Epithelial cell of proximal tubule (primary cell): ENCODE results near the gene CCDC110. TPM values are rescaled to one million over a fixed set of nuclear protein-coding genes. Genes with fewer than 3 reads are reported as not detected.

ENCODE experiments used
- DNase-seq: peaks from one replicate; pipeline ENCODE4 v3.0.0-alpha.2; 2011; ENCODE audit warnings: low read depth
- H3K4me3 ChIP-seq: 2 replicates; pipeline ENCODE4 v1.5.1; 2011; ENCODE audit warnings: low read depth, mild to moderate bottlenecking, low read length
- CTCF ChIP-seq: conservative IDR thresholded peaks from 2 replicates; pipeline ENCODE4 v1.5.1; 2012; ENCODE audit warnings: low read depth, mild to moderate bottlenecking, low read length
- total RNA-seq: library from RNA; depleted of rRNA; stranded (reverse); fragments of >200 nt; gene quantifications from 2 replicates; pipeline ENCODE4 v1.2.3, GENCODE V29; 2015

The CCDC110 gene
- total RNA-seq, 1 donor from 2014 or later, result 0.46 TPM

- no peak overlapping the region for H3K4me3 ChIP-seq
- TF ChIP-seq CTCF, result no peak
- DNase-seq, result no peak
Observed at GRCh38 chr4:185465707-185466106, 5.8 kb downstream of the CCDC110 start.

- no peak for DNase-seq
- no peak overlapping the region for H3K4me3 ChIP-seq
- no peak for TF ChIP-seq CTCF
Observed at GRCh38 chr4:185464887-185465286, 6.6 kb downstream of the CCDC110 start.

GRCh38 chr4:185464183-185464582, 7.3 kb downstream of the CCDC110 start:
- no peak overlapping the region for H3K4me3 ChIP-seq
- DNase-seq, result no peak
- TF ChIP-seq CTCF, result no peak

GRCh38 chr4:185463541-185463940, 8.0 kb downstream of the CCDC110 start:
- TF ChIP-seq CTCF, result no peak
- no peak for DNase-seq
- H3K4me3 ChIP-seq, result no peak overlapping the region

- TF ChIP-seq CTCF, result no peak
- no peak for DNase-seq
- no peak overlapping the region for H3K4me3 ChIP-seq
Observed at GRCh38 chr4:185461565-185461964, 10.0 kb downstream of the CCDC110 start.

- no peak overlapping the region for H3K4me3 ChIP-seq
- TF ChIP-seq CTCF, result no peak
- DNase-seq, result no peak
Observed at GRCh38 chr4:185457136-185457535, 14.4 kb downstream of the CCDC110 start.

GRCh38 chr4:185456131-185456530, 15.4 kb downstream of the CCDC110 start:
- TF ChIP-seq CTCF, result no peak
- no peak overlapping the region for H3K4me3 ChIP-seq
- DNase-seq, result no peak
